HuH-7 (cell line): ENCODE data around the gene MTRR.
"Not testable (repeated sequence)": the region's sequence is repeated elsewhere in the genome, so short reads cannot be mapped to it uniquely, and the experiment has no call there.

Experiments
- DNase-seq: peaks from one replicate; pipeline ENCODE4 v3.0.0; 2011; ENCODE audit warnings: low spot score

Gene MTRR

DNA sequence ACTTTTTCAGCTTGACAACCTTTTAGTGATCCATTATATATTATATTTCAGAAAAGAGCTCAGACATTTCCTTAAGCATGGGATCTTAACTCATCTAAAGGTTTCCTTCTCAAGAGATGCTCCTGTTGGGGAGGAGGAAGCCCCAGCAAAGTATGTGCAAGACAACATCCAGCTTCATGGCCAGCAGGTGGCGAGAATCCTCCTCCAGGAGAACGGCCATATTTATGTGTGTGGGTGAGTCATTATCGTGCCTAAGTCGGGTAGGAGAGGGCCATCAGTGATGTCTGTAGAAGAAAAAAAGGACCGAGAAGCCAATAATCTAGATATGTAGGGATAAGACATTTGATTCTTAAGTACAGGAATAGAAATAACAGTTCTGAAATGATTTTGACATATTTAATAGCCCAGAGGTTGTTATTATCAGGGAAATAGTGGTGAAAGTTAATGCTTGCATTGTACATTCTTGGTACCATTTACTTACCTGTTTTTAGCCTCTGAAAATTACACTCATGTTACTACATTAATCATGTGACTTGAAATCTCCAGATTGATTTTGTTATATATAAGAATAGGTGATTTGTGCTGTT, 28.2 kb downstream of the MTRR start:
- peak; percentile 14 for DNase-seq

DNA sequence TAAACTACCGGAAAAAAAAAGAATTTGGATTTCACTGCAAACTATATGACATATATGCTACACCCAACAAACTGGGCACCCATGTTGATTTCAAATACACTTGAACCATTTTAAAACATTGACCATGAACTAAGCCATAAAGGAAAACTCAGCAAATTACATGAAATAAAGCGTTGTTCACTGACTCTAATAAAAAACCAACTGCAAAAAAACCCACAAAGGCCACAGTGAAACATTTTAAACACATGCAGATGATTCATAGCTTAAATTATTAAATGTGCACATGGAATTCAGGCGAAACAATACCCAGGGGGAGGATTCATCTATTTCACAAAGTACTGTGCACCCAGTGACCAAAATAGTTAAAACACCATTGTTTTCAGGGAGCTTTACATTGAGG, 33.3 kb downstream of the MTRR start:
- DNase-seq: no peak

DNA sequence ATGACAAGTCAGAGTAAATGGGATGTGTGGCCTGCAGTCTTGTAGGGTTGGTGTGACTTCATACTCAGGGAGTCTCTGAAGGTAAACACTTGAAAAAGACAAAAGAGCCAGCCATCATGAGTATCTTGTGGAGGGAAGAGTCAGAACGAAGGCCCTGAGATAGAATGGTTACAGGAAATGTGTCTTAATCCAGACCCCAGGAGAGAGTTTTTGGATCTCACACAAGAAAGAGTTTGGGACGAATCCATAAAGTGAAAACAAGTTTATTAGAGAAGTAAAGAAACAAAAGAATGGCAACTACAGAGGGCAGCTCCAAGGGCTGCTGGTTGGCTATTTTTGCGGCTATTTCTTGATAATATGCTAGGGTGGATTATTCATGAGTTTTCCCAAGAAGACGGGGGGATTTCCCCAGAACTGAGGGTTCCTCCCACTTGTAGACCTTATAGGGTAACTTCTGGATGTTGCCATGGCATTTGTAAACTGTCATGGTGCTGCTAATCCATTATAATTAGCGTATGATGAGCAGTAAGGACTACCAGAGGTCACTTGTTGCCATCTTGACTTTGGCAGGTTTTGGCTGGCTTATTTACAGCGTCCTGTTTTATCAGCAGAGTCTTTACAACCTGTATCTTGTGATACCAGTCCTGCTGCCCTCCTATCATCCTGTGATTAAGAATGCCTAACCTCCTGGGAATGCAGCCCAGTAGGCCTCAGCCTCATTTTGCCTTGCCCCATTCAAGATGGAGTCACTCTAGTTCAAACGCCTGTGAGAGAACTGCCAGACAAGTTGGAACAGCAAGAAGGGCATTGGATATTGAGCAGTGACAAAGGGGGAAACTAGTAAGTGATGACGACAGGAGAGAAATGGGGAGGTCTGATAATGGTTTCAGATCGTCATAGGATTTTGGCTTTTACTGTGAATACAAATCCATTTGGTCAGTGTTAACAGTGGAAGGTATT, 34.0 kb downstream of the MTRR start:
- no peak for DNase-seq

DNA sequence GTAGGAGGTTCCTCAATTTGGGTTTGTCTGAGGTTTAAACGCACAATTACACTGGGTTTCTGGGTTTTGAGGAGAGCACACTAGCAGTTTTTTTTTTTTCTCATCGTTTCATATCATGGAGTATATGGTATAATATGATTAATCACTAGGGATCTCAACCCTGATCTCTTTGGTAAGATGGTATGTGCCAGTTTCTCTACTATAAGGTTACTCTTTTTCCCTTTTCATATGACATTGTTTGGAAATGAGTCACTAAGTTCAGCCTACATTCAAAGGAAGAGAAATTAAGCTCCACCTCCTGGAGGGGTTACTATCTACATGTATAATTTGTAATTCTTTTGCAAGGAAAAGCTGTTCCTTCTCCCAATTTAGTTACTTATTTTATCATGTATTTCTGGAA, 35.2 kb downstream of the MTRR start:
- DNase-seq: no peak

DNA sequence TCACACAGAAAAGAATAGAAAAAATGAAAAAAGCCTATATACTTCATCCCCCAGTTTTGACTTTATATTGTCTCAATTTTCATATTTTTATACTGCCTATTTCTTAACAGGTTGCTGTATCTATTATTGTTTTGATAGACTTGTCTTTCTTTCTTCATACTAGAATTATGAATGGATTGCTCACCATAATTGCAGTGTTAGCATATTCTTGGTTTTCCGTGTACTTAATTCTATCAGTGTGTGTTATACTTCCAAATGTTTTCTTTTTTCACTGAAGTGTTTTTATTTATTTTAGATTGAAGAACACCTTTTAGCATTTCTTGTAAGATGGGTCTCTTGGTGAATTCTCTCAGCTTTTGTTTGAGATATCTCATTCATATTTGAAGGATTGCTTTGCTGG, 38.7 kb downstream of the MTRR start:
- no peak for DNase-seq

DNA sequence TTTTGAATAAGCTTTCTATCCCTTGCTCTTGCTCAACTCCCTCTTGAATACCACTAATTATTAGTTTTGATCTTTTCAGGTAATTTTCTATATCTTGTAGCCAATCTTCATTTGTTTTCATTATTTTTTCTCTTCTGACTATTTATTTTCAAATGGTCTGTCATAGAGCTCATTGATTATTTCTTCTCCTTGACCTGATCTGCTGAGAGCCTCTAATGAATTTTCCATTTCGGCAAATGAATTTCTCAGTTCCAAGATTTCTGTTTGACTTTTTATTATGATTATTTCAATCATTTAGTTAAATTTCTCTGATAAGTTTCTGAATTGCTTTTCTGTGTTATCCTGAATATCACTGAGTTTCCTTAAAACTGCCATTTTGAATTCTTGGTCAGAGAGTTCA, 39.4 kb downstream of the MTRR start:
- no peak for DNase-seq

DNA sequence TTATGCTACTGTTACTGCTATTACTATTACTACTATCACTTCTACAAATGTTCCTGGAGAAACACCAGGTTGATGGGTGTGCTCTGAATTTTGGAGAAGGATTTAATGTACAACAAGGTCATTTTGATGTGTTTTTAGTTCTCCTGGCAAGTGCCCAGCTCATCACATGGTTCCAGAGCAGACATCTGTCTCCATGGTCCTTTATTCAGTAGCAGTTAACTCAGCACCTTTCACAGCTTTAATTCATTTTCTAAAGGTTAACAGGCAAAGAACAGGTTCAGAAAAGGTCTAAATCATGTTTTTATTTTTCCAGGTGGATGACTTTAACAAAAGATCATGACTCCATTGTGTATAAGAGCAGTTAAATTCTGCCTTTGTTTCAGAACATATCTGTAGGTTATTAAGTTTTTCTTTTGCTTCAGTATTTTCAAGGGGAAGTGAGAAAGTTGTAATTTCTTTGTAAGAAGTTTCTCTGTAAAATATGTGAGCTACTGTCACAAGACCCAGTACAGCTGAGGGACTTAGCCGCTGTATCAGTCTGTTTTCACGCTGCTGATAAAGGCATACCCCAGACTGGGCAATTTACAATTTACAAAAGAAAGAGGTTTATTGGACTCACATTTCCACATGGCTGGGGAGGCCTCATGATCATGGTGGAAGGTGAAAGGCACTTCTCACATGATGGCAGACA, 41.9 kb downstream of the MTRR start:
- DNase-seq: no peak

DNA sequence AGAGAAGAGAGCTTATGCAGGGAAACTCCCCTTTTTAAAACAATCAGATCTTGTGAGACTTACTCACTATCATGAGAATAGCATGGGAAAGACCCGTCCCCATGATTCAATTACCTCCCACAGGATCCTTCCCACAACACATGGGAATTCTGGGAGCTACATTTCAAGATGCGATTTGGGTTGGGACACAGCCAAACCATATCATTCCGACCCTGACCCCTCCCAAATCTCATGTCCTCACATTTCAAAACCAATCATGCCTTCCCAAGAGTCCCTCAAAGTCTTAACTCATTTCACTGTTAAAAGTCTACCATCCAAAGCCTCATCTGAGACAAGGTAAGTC, 42.5 kb downstream of the MTRR start:
- DNase-seq: not testable (repeated sequence)

DNA sequence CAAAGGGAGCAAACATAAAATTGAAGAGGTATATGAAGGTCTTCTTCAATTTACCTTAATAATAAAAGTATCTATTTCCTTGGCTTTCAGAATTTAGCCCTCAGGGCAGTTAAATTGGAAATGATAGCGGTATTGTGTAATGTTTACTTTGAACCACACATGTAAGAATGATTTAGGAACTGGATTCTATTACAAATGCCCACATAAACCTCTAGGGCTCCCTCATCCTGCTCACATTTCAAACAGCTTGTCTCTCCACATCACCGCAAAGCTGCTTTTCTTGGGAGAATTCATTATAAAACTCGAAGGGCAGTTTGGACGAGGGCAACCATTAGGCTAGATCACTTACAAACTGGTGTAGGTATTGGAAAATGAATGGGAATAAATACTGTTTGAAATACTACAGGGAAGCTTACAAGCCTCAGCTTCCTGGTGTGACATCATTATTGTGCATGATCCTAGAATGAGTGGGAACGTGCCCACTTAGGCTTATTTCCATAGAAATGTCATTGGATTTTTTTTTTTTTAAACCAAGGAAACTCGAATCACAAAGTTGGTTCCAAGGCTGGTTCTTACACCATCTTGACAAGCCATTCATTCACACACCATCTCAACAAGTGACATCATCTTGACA, 47.3 kb downstream of the MTRR start:
- DNase-seq: no peak

DNA sequence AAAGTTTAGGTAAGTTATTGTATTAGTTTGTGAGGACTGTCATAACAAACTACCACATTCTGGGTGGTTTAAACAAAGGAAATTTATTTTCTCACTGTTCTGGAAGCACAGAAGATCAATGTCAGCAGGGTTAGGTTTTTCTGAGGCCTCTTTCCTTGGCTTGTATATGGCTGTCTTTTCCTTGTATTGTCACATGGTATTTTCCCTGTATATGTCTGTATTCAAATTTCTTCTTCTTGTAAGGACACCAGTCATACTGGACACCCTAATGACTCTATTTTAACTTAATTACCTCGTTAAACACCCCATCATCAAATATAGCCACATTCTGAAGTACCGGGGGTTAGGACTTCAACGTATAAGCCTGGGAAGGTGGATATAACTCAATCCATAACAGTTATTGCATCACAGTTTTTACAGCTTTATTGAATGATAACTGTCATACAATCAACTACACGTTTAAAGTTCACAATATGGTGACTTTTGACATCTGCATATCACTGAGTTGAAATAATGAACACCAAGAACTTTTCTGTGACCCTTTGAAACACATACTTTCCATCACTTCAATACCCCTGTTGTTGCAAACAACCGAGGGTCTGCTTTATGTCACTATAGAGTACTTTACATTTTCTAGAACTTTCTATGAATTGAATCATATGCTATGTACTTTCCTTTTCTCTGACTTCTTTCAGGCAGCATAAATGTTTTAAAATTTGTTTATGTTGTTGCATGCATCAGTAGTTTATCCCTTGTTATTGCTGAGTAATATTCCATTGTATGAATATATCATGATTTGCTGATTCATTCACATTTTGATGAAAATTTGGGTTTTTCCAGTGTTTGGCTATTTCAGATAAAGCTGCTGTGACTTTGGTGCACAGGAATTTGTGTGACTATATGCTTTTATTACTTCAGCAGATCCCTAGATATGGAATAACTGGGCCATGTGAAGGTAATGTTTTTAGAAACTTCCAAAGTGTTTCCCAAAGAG, 48.5 kb downstream of the MTRR start:
- DNase-seq: no peak

DNA sequence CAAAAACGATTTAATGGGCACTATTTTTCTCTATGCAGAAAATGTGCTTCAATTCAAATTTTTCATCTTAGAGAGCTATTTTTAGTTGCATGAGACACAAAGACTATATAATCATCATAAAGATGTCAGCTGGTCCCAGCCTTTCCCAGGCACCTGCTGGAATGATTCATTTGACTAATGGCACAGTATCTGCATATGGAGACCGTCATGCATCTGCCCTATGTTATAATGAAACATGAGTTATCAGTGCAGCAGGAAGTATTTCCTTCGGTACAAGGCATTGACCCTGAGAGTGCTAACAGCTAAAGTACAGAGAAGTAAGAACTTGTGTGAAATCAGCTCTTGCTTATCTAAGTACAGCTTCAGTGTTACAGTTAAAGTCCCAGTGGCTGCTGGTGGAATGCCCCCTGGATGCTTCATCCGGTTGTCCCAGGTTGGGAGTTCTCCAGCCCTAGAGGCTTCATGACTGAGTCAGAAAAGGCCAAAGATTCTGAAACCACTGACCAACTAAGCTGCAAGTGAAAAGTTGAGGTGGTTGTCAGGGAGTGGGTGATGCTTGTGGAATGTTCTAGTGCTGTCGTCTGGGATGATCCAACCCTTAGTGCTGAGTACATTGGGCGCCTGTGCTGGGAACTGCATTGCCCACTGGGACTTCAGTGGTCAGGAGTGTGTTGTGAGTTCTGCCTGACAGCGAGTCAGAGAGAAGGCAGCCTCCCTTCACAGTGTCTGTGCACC, 57.2 kb downstream of the MTRR start:
- no peak for DNase-seq

DNA sequence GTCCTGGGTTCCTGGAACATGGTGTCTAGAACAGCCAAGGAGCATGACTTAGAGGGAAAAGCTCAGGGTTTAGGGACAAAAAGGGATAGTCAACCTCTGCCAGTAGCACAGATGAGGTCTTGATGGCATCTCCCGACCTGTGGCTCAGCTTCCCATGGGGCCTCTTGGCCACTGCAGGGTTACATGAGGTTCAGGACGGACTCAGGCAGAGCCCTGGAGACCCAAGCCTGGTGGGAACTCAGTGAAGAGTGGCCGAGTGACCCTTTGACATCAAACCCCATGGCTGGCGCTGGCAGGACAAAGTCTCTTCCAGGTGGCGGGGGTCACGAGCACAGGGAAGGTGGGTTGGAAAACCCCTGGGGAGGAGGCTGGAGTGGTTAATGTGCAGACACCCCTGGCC, 57.8 kb downstream of the MTRR start:
- no peak for DNase-seq

DNA sequence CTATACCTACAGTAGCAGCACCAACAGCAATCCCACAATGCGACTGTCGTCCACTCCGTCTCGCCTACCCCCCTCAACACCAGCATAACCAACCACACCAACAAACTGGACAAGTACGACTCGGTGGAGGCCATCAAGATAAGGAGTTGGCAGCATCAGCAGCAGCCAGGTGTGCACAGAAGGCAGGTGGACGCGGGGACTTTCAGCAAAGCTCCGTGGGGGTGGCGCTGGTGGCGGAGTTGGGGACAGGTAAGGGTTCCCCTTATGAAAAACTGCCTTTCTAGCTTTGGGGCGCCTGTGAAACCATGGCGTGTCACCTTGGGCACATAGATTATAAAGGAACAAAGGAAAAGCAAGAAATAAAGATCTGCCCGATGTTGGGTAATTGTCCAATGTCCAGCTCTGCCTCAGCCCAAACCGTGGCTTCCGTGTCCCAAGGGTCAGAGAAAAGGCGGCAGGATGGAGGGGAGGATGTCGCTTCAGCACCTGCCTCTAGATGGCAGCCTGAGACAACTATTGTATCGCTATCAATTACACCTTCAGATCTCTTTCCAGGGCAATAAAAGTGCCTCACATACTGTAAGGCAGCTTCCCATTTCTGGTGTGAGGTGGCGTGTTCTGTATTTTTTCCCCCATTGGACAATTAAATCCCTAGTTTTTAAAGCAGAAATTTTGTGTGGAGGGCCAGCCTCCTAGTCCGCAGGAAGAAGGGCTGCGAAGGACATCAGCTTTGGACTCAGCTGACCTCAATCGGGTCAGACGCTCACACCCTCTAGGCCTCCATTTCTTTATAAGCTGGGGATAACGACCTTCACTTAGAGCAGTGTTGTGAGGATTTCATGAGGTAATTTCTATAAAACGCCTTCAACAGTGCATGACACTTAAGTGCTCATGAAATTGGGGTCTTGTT, 58.8 kb downstream of the MTRR start:
- DNase-seq: peak; percentile 41

DNA sequence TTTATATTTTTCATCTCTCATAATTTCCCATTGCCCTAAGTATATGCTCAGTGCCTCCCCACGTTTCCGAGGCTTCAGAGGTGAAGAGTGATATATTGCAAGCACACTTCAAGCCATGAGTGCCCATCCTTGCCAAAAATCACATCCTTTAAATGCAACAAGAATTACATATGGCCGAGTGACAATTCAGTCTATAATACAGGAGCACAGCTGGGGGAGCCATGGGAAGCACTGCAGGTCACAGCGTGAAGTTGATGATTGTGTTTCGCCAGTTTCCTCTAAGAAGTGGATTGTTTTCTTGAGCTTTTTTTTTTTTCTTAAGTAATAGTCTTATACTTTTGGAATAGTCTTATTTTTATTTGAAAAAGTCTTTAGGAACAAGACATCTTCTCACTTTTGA, 61.1 kb downstream of the MTRR start:
- no peak for DNase-seq

DNA sequence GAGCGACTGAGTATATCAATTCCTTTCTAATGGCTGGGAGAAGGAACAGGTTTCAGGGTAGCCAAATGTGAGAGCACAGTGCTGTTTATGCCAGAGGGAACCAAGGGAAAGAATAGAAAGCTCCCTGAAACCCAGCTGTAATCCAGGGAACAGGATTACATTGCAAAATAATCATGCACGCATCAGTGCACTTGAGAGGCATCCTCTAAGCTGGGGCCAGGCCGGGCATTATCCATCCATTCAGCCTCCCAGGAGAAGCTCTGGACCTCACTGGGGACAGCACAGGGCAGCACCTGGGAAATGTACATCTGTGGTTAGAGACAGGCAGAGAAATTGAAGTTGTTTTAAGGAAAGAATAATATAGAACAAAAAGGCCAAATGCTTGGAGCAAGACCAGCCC, 72.7 kb downstream of the MTRR start:
- DNase-seq: no peak

DNA sequence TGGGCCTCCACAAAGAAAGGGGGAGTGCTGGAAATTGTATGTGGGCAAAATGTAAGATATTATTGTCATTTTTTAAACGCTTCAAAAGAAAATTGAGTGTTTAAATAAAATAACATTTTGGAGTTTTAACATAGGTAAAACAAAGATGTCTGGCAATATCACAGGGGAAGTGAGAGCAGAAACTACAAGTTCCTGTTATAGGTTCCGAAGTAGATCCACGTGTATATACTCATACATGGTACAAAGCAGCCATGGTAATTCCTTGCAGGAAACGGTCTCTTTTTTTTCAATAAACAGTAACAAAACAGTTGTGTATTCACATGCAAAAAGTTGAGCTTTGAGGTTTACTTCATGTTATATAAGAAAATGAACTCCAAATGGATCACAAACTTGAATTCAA, 78.4 kb downstream of the MTRR start:
- no peak for DNase-seq
